Neural progenitor cell (in vitro differentiated cells): ENCODE data around the gene NCK1.
A peak's percentile ranks its signal among the peaks of the same experiment; 100 is the strongest.

Experiments
- CTCF ChIP-seq: fragments of 200-600 bp; sonication (generic); IDR thresholded peaks from 2 replicates; pipeline ENCODE4 v1.5.1; 2017; ENCODE audit warnings: antibody characterized with exemption, mild to moderate bottlenecking
- EZH2 ChIP-seq: fragments of 200-600 bp; sonication (generic); IDR thresholded peaks from 2 replicates; pipeline ENCODE4 v1.6.1; 2017; ENCODE audit warnings: antibody characterized with exemption, mild to moderate bottlenecking, moderate library complexity
- EZH2phosphoT487 ChIP-seq: fragments of 200-600 bp; sonication (generic); IDR thresholded peaks from 2 replicates; pipeline ENCODE4 v1.6.1; 2017; ENCODE audit warnings: antibody characterized with exemption

- TF ChIP-seq CTCF (no peak), EZH2phosphoT487 (peak; percentile 89), EZH2 (peak; percentile 91)
These were observed 42.6 kb upstream of the NCK1 start for GRCh38 chr3:136819392-136819730.
